K562 (cell line): Measurements from ENCODE around the gene CHODL. TPM values are rescaled to one million over a fixed set of nuclear protein-coding genes. Genes with fewer than 3 reads are reported as not detected.

ENCODE experiments used
- ATAC-seq: fragments of 200-7000 bp; cut with Tn5 transposase; 3 replicates; pipeline ENCODE4 v1.9.1; 2020; ENCODE audit warnings: moderate library complexity
- BruUV-seq: library from RNA; stranded (reverse); fragments of 400-500 nt; replicated peaks from 2 replicates; lab custom pipeline; 2021; lab: Mats Ljungman, UMichigan
- CTCF ChIA-PET: fragments of 300-600 bp; formaldehyde crosslinking; extraction: SDS; loops from one replicate; lab custom pipeline; 2021; ENCODE audit warnings: low intra/inter-chr PET ratio; lab: Yijun Ruan, JAX
- POLR2A ChIA-PET: fragments of 300-600, 350-650 bp; sonication (Branson Sonifier 250); formaldehyde crosslinking; extraction: SDS; loops from one replicate; lab custom pipeline; 2021; ENCODE audit warnings: antibody characterized with exemption, inconsistent platforms; lab: Yijun Ruan, JAX
- DNase-seq, 4 experiments: peaks; one replicate each; pipeline versions ENCODE4 v3.0.0 to v3.0.0-alpha.2; 2011 to 2018; ENCODE audit warnings: low spot score in 3 of 4, mixed read lengths in 3 of 4; ENCODE audit errors: extremely low read depth in 1 of 4
- FAIRE-seq: peaks from 2 replicates; lab custom pipeline; 2011; peaks lifted over from hg19 to GRCh38; lab: Jason Lieb, UNC
- H2AFZ ChIP-seq: 2 replicates; pipeline ENCODE4 v1.6.0; 2011; ENCODE audit warnings: low read depth, low read length, control low read depth, inconsistent platforms
- H3K27ac ChIP-seq: fragments of 200-600 bp; 3 replicates; pipeline ENCODE4 v1.8.0; 2011; ENCODE audit warnings: low read depth, mild to moderate bottlenecking, control low read depth, inconsistent platforms, low read length, moderate library complexity, mixed read lengths; ENCODE audit errors: extremely low read depth
- H3K27me3 ChIP-seq, 2 experiments: fragments of 300-600 bp in 1 of 2; 2 replicates in 1 of 2; 3 replicates in 1 of 2; pipeline versions ENCODE4 v1.6.0 to v1.8.0; 2011; ENCODE audit warnings: inconsistent platforms in 2 of 2, low read length in 2 of 2, mild to moderate bottlenecking in 1 of 2, mixed read lengths in 1 of 2, moderate library complexity in 1 of 2; ENCODE audit not compliant: control insufficient read depth in 2 of 2, insufficient read depth in 2 of 2
- H3K36me3 ChIP-seq: fragments of 300-600 bp; 3 replicates; pipeline ENCODE4 v1.8.0; 2011; ENCODE audit warnings: mild to moderate bottlenecking, low read length, inconsistent platforms; ENCODE audit not compliant: control insufficient read depth, insufficient read depth
- H3K4me1 ChIP-seq, 2 experiments: fragments of 200-600 bp in 1 of 2; replicated peaks in 1 of 2; 2 replicates in 1 of 2; 3 replicates in 1 of 2; pipeline versions ENCODE4 v1.5.1 to v1.8.0; 2011; ENCODE audit warnings: inconsistent platforms in 2 of 2, low read length in 2 of 2, mild to moderate bottlenecking in 1 of 2, mixed read lengths in 1 of 2, moderate library complexity in 1 of 2; ENCODE audit not compliant: control insufficient read depth in 2 of 2, insufficient read depth in 2 of 2
- H3K4me2 ChIP-seq: 2 replicates; pipeline ENCODE4 v1.6.1; 2011; ENCODE audit warnings: low read length, control low read depth, inconsistent platforms, mixed read lengths; ENCODE audit not compliant: insufficient read depth
- H3K4me3 ChIP-seq: fragments of 200-600 bp; sonication (generic), shearing (Covaris generic); 2 replicates; pipeline ENCODE4 v1.5.1; 2016; ENCODE audit warnings: control low read depth, inconsistent platforms
- H3K79me2 ChIP-seq: fragments of 200-600 bp; 3 replicates; pipeline ENCODE4 v1.8.0; 2011; ENCODE audit warnings: low read length, inconsistent platforms; ENCODE audit not compliant: control insufficient read depth, insufficient read depth
- H3K9ac ChIP-seq, 2 experiments: 2 replicates each; pipeline versions ENCODE4 v1.6.0 to v1.6.1; 2011; ENCODE audit warnings: low read depth in 2 of 2, low read length in 2 of 2, control low read depth in 1 of 2, inconsistent platforms in 1 of 2, mild to moderate bottlenecking in 1 of 2, mixed read lengths in 1 of 2; ENCODE audit not compliant: insufficient read depth in 1 of 2
- H3K9me1 ChIP-seq: one replicate; pipeline ENCODE4 v1.6.0; 2011; ENCODE audit warnings: inconsistent platforms, mild to moderate bottlenecking, low read length, moderate library complexity; ENCODE audit not compliant: control insufficient read depth, insufficient read depth
- H3K9me3 ChIP-seq: replicated peaks from 2 replicates; pipeline ENCODE4 v1.5.1; 2011; ENCODE audit warnings: low read depth, low read length, inconsistent platforms; ENCODE audit not compliant: control insufficient read depth, insufficient read depth
- H4K20me1 ChIP-seq: replicated peaks from 2 replicates; pipeline ENCODE4 v1.6.1; 2011; ENCODE audit warnings: low read length, inconsistent platforms, mixed read lengths; ENCODE audit not compliant: control insufficient read depth, insufficient read depth
- CCNT2 ChIP-seq: IDR thresholded peaks from 2 replicates; pipeline ENCODE4 v1.6.1; 2011; ENCODE audit warnings: borderline replicate concordance, low read depth, mild to moderate bottlenecking, moderate library complexity, mixed read lengths, low read length; ENCODE audit not compliant: insufficient read length; ENCODE audit errors: extremely low read depth
- ETS1 ChIP-seq: conservative IDR thresholded peaks from 2 replicates; pipeline ENCODE4 v1.6.1; 2011; ENCODE audit warnings: low read depth, mild to moderate bottlenecking, low read length; ENCODE audit not compliant: control insufficient read depth
- FOXK1 ChIP-seq: sonication (generic); formaldehyde crosslinking; IDR thresholded peaks from 2 replicates; pipeline ENCODE4 v1.8.0; 2022; ENCODE audit warnings: missing genetic modification reagents, mild to moderate bottlenecking, borderline replicate concordance
- GABPB2 ChIP-seq: fragments of 250-450 bp; sonication (Bioruptor Pico); conservative IDR thresholded peaks from 2 replicates; pipeline ENCODE4 v1.5.1; 2021; ENCODE audit warnings: mild to moderate bottlenecking
- MNT ChIP-seq, 2 experiments: fragments of 450-650 bp; conservative IDR thresholded peaks; 2 replicates each; pipeline ENCODE4 v1.6.1; 2017; ENCODE audit warnings: mild to moderate bottlenecking in 2 of 2, moderate library complexity in 2 of 2
- NCOA4 ChIP-seq: fragments of 450-650 bp; IDR thresholded peaks from 2 replicates; pipeline ENCODE4 v1.6.1; 2018; ENCODE audit warnings: mild to moderate bottlenecking; ENCODE audit not compliant: partially characterized antibody
- PHF20 ChIP-seq: fragments of 450-650 bp; IDR thresholded peaks from 2 replicates; pipeline ENCODE4 v1.6.1; 2018; ENCODE audit not compliant: partially characterized antibody
- POLR2B ChIP-seq: fragments of 450-650 bp; IDR thresholded peaks from 2 replicates; pipeline ENCODE4 v1.6.1; 2018; ENCODE audit warnings: low read depth; ENCODE audit not compliant: partially characterized antibody
- SREBF1 ChIP-seq: fragments of 150-350 bp; IDR thresholded peaks from 2 replicates; pipeline ENCODE4 v1.6.1; 2014; ENCODE audit warnings: antibody characterized with exemption, low read depth, low read length, borderline replicate concordance
- SRSF3 ChIP-seq: fragments of 200-400 bp; formaldehyde crosslinking; IDR thresholded peaks from 2 replicates; pipeline ENCODE4 v1.6.1; 2016; ENCODE audit warnings: mild to moderate bottlenecking, low read length, moderate library complexity; ENCODE audit not compliant: insufficient read depth
- ZNF507 ChIP-seq: conservative IDR thresholded peaks from 2 replicates; pipeline ENCODE4 v1.6.1; 2017; ENCODE audit warnings: missing genetic modification characterization, missing compliant biosample characterization
- WGBS: fragments of 100-300 bp; shearing (Covaris generic); methylation state at CpG from one replicate; pipeline ENCODE4 v1.1.6; 2016; ENCODE audit warnings: low coverage, mixed read lengths; ENCODE audit not compliant: insufficient coverage; ENCODE audit errors: missing lambda C conversion rate; 5-methylcytosine and 5-hydroxymethylcytosine counted together
- in situ Hi-C: fragments of 300-500 bp; cut with MboI; formaldehyde crosslinking; loops from 4 replicates; pipeline ENCODE4 v1.15.0; 2018; ENCODE audit warnings: inconsistent platforms, mixed read lengths
- intact Hi-C: fragments of 100-400 bp; cut with micrococcal nuclease; formaldehyde crosslinking; loops from 2 replicates; pipeline ENCODE4 v1.14.2; 2022
- polyA plus RNA-seq, 8 experiments: library from polyadenylated mRNA; depleted of rRNA in 4 of 8; stranded (reverse) in 5 of 8; unstranded in 3 of 8; fragments of >200 nt; fragmentation: Nextera tagmentation in 2 of 8; fragmentation: Illumina TruSeq in 1 of 8; extraction: Ambion mirVana in 2 of 8; extraction: Trizol in 1 of 8; gene quantifications; 2 replicates each; pipeline versions ENCODE4 v1.2.1 to v1.2.3, GENCODE V29; 2011 to 2014; ENCODE audit warnings: inconsistent platforms in 1 of 8, missing spikeins in 1 of 8
- total RNA-seq, 7 experiments: library from RNA; depleted of rRNA in 6 of 7; stranded (reverse); fragments of >200 nt in 6 of 7; fragmentation: Illumina TruSeq in 2 of 7; extraction: Trizol in 2 of 7; gene quantifications; 2 replicates each; pipeline versions ENCODE4 v1.2.1 to v1.2.3, GENCODE V29; 2011 to 2021; ENCODE audit warnings: low replicate concordance in 1 of 7
- TF ChIP-seq, protein P1 (sequence below): fragments of 450-650 bp; conservative IDR thresholded peaks from 2 replicates; pipeline ENCODE4 v1.6.1; 2016; ENCODE audit warnings: missing genetic modification characterization, low read depth, mild to moderate bottlenecking, control low read depth, missing compliant biosample characterization

Gene CHODL
- total and polyA plus RNA-seq, 9 of the 15 experiments (the other 6 are each of a cell fraction or from before 2014, with no cell fraction given): not detected

DNA sequence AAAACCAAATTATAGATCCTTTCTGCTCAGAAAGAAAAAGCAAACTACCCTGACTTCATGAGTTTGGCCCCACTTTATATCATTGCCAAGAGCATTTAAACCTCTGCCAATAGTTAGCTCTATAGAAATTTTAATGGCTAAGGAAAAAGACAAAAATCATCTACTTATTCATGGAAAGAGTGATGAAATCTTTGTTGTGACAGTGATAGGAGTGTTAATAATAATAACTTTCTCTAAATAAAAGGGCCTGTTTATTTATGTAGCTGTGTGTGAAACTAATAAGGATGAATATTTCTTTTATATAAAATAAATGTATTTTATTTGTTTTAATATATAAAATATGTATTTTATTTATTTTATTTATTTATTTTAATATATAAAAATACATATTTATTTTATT is 6.4 kb downstream of the CHODL start:
- Histone ChIP-seq H3K27me3 (no peaks in the 10 kb centered on the region), H3K4me2 (no peak overlapping the region), H3K9me1 (no peaks in the 10 kb centered on the region), H3K9me3 (peaks cover 2% of the 10 kb centered on the region; the same call in 1 of the 2 replicates), H4K20me1 (no peaks in the 10 kb centered on the region), H3K36me3 (no peaks in the 10 kb centered on the region), H3K9ac (no peak overlapping the region), H3K4me3 (no peak overlapping the region)
- FAIRE-seq (no peak), DNase-seq (no peak), ATAC-seq (no peak)
- ChIA-PET POLR2A (no interaction called here), CTCF (no interaction called here)
- intact Hi-C loops (no loop called here), in situ Hi-C loops (no loop called here)
- TF ChIP-seq PHF20: no peak
- no peak for TF ChIP-seq CCNT2
- TF ChIP-seq, all 486 proteins: peak for 0
- H2AFZ ChIP-seq: no peak overlapping the region
- no peak overlapping the region for H3K27ac ChIP-seq
- H3K4me1 ChIP-seq: no peaks in the 10 kb centered on the region
- BruUV-seq: no TSS peak
- H3K79me2 ChIP-seq: no peaks in the 10 kb centered on the region

DNA sequence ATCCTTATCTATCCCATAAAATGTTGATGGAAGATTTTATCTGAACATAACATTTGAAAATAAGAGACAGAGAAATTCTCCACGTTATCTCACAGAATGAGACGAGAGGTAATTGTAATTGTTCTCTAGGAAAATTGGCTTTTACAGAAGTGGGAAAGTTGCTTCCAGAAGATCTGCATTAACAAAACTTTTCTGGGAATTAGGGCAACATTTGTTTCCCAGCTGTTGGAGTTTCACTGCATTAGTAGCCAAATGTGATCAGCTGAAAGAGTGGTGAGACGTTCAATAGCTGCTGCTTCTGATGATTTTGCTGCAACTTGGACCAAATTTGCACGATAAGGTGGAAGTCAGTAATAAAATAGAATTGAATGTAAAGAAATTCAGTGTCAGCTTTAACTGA is 7.6 kb downstream of the CHODL start:
- no peaks in the 10 kb centered on the region for H3K27me3 ChIP-seq
- H3K36me3 ChIP-seq: no peaks in the 10 kb centered on the region
- in situ Hi-C loops: no loop called here
- DNase-seq (no peak), ATAC-seq (no peak), FAIRE-seq (no peak)
- no peak overlapping the region for H2AFZ ChIP-seq
- no peak overlapping the region for H3K27ac ChIP-seq
- no peak overlapping the region for H3K4me2 ChIP-seq
- intact Hi-C loops: no loop called here
- 3% methylated on average over 4 of the region's 4 CpGs for WGBS
- H3K9ac ChIP-seq: no peak overlapping the region
- H3K9me3 ChIP-seq: peaks cover 2% of the 10 kb centered on the region; the same call in 1 of the 2 replicates
- H3K4me1 ChIP-seq: no peaks in the 10 kb centered on the region
- no peaks in the 10 kb centered on the region for H3K9me1 ChIP-seq
- no TSS peak for BruUV-seq
- no peaks in the 10 kb centered on the region for H3K79me2 ChIP-seq
- no peak overlapping the region for H3K4me3 ChIP-seq
- ChIA-PET CTCF (interaction anchor here (0.6 kb wide), 1 partner anchor 316 kb away, joined by 7 read pairs; no protein-coding TSS in a partner anchor), POLR2A (no interaction called here)
- H4K20me1 ChIP-seq: no peaks in the 10 kb centered on the region
- TF ChIP-seq ZNF507 (tag): no peak
- no peak for TF ChIP-seq GABPB2 (CRISPR knock-in tag)
- TF ChIP-seq POLR2B: no peak
- no peak for TF ChIP-seq FOXK1 (CRISPR knock-in tag)
- TF ChIP-seq, protein P1, sequence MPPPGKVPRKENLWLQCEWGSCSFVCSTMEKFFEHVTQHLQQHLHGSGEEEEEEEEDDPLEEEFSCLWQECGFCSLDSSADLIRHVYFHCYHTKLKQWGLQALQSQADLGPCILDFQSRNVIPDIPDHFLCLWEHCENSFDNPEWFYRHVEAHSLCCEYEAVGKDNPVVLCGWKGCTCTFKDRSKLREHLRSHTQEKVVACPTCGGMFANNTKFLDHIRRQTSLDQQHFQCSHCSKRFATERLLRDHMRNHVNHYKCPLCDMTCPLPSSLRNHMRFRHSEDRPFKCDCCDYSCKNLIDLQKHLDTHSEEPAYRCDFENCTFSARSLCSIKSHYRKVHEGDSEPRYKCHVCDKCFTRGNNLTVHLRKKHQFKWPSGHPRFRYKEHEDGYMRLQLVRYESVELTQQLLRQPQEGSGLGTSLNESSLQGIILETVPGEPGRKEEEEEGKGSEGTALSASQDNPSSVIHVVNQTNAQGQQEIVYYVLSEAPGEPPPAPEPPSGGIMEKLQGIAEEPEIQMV: no peak
- no peak for TF ChIP-seq SREBF1
- no peak for TF ChIP-seq MNT (conservative IDR thresholded peaks at IDR 0.05)
- no peak for TF ChIP-seq NCOA4
- no peak for TF ChIP-seq ETS1
- no peak for TF ChIP-seq SRSF3
